Epithelial cell of proximal tubule (primary cell): ENCODE data around the gene CAPRIN1. TPM values are rescaled to one million over a fixed set of nuclear protein-coding genes. Genes with fewer than 3 reads are reported as not detected.

Experiments
- DNase-seq: peaks from one replicate; pipeline ENCODE4 v3.0.0-alpha.2; 2011; ENCODE audit warnings: low read depth
- H3K4me3 ChIP-seq: 2 replicates; pipeline ENCODE4 v1.5.1; 2011; ENCODE audit warnings: low read depth, mild to moderate bottlenecking, low read length
- total RNA-seq: library from RNA; depleted of rRNA; stranded (reverse); fragments of >200 nt; gene quantifications from 2 replicates; pipeline ENCODE4 v1.2.3, GENCODE V29; 2015
- TF ChIP-seq, protein P1 (sequence below): conservative IDR thresholded peaks from 2 replicates; pipeline ENCODE4 v1.5.1; 2012; ENCODE audit warnings: low read depth, mild to moderate bottlenecking, low read length

CAPRIN1 gene
- total RNA-seq, 1 donor from 2014 or later, result 172 TPM

DNA sequence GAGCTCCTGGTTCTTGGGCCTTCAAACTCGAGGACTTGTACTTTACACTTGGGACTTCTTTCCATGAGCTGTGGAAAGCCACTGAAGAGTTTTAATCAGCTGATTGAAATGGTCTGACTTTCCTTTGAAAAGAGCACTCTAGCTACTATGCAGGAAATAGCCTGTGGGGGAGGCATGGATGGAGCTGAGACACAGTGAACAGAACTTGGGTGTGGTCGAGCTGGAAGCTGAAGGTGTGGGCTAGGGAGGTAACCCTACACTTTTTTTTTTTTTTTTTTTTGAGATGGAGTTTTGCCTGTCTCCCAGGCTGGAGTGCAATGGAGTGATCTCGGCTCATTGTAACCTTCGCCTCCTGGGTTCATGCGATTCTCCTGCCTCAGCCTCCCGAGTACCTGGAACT lies 17.5 kb upstream of the CAPRIN1 start:
- no peak overlapping the region for H3K4me3 ChIP-seq
- no peak for DNase-seq
- TF ChIP-seq, protein P1, sequence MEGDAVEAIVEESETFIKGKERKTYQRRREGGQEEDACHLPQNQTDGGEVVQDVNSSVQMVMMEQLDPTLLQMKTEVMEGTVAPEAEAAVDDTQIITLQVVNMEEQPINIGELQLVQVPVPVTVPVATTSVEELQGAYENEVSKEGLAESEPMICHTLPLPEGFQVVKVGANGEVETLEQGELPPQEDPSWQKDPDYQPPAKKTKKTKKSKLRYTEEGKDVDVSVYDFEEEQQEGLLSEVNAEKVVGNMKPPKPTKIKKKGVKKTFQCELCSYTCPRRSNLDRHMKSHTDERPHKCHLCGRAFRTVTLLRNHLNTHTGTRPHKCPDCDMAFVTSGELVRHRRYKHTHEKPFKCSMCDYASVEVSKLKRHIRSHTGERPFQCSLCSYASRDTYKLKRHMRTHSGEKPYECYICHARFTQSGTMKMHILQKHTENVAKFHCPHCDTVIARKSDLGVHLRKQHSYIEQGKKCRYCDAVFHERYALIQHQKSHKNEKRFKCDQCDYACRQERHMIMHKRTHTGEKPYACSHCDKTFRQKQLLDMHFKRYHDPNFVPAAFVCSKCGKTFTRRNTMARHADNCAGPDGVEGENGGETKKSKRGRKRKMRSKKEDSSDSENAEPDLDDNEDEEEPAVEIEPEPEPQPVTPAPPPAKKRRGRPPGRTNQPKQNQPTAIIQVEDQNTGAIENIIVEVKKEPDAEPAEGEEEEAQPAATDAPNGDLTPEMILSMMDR, result no peak

DNA sequence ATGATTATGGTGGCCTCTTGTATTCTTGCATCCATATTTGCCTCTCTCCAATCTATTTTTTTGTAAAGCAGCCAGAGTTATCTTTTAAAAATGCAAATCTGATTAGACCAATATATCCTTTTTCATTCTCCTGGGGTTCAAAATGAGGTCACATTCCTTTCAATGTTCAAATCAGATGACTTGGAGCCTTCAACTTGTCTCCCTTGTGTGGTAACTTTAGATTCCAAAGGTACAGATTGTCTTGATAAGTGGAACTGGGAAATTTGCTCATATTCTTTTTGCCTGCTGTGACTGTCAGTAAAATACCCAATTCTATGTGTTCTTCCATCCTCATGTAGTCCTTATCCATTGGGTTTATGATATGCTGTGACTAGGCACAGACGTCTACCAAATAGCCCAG lies 15.1 kb upstream of the CAPRIN1 start:
- H3K4me3 ChIP-seq, result no peak overlapping the region
- TF ChIP-seq, protein P1, result no peak
- no peak for DNase-seq

DNA sequence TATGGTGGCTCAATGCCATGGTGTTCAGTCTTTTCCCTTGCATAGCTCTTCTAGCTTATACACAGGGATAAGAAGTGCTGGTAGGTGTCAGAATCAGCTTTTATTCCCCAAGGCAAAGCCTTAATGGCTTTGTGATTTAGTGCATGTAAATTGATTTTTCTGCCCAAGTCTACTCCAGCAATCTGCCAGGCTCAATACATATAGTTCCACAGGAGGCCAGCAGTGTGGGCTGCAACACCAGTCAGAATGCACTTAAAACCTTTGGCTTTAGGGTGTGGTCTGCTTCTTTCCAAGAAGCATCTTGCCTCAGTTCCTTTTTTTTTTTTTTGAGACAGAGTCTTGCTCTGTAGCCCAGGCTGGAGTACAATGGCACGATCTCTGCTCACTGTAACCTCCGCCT lies 14.5 kb upstream of the CAPRIN1 start:
- TF ChIP-seq, protein P1, result no peak
- no peak for DNase-seq
- no peak overlapping the region for H3K4me3 ChIP-seq

DNA sequence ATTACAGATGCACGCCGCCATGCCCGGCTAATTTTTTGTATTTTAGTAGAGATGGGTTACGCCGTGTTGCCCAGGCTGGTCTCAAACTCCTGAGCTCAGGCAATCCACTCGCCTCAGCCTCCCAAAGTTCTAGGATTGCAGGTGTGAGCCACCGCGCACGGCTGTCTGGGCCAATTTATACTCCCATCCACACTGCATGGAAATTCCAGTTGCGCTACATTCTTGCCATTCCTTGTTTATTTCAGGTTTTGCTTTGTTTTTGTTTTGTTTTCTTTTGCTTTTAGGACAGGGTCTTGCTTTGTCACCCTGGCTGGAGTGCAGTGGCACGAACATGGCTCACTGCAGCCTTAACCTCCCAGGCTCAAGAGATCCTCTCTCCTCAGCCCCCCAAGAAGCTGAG lies 11.0 kb upstream of the CAPRIN1 start:
- no peak for DNase-seq
- no peak overlapping the region for H3K4me3 ChIP-seq
- TF ChIP-seq, protein P1, result no peak

DNA sequence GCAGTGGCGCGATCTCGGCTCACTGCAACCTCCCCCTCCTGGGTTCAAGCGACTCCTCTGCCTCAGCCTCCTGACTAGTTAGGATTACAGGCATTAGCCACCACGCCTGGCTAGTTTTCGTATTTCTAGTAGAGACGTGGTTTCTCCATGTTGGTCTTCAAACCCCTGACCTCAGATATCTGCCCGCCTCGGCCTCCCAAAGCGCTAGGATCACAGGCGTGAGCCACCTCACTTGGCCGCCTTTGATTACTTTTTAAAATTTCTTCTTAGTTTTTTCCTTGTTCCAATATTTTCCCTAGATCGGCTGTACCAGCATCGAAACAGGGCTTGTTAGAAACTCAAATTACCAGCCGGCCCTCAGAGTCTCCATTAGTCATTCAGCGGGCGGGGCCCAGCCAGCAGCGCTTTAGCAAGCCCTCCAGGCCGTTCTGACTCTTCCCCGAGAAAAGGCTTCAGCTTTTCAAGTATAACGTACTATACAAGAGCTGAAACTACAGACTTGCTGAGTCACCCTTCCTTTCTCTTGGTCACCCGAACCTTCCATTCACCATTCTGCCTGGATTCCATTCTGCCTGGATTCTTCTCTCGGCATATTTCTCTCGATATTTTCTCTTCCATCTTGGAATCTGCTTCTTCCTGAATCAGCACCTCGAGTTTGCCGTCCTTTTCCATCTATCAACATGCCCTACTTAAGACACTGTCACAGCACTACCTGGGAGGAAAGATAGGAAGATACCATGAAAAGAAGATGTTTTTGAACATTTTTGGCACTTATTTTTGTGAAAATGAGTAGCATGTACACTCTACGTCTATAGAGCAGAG lies 6.7 kb upstream of the CAPRIN1 start:
- TF ChIP-seq, protein P1, result no peak
- no peak for DNase-seq
- H3K4me3 ChIP-seq, result no peak overlapping the region

DNA sequence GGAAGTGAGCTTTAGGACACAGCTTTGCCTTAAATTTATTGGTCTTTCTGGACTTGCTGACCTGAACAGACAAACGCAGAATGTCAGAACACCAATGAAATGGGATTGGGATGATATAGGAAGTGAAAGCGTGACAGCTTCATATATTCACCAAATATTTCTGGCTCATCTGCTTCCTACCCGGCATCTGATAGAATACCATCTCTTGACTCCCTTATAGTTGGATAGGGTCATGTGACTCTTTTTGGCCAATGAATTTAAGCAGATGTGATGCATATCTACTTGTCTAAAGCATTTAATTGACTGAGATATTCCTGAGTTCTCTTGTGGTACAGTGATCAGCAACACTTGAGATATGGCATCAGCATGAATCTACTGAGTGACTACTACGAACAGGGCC lies 2.5 kb upstream of the CAPRIN1 start:
- DNase-seq, result no peak
- TF ChIP-seq, protein P1, result no peak
- H3K4me3 ChIP-seq, result no peak overlapping the region
